HepG2 (cell line): ENCODE data around the gene ABHD12. TPM values are rescaled to one million over a fixed set of nuclear protein-coding genes. Genes with fewer than 3 reads are reported as not detected.

Source experiments
- ATAC-seq: fragments of 200-7000 bp; cut with Tn5 transposase; 3 replicates; pipeline ENCODE4 v1.9.1; 2020; ENCODE audit warnings: mild to moderate bottlenecking, moderate library complexity
- BruUV-seq: library from RNA; stranded (reverse); fragments of 400-500 nt; replicated peaks from 2 replicates; lab custom pipeline; 2021; lab: Mats Ljungman, UMichigan
- CTCF ChIA-PET: fragments of 300-600 bp; formaldehyde crosslinking; extraction: SDS; loops from one replicate; lab custom pipeline; 2021; ENCODE audit warnings: low total read pairs, inconsistent platforms, low intra/inter-chr PET ratio; lab: Yijun Ruan, JAX
- POLR2A ChIA-PET: fragments of 350-600 bp; sonication (Branson Sonifier 250); formaldehyde crosslinking; loops from one replicate; lab custom pipeline; 2020; ENCODE audit warnings: antibody characterized with exemption, inconsistent platforms; lab: Yijun Ruan, JAX
- DNase-seq: peaks from one replicate; pipeline ENCODE4 v3.0.0-alpha.2; 2015; ENCODE audit warnings: low spot score
- FAIRE-seq: peaks from 3 replicates; lab custom pipeline; 2011; peaks lifted over from hg19 to GRCh38; lab: Jason Lieb, UNC
- H2AFZ ChIP-seq: one replicate; pipeline ENCODE4 v1.6.1; 2011; ENCODE audit warnings: low read length, inconsistent platforms
- H3K27ac ChIP-seq: fragments of 300-600 bp; 3 replicates; pipeline ENCODE4 v1.8.0; 2011; ENCODE audit warnings: mixed run types, mild to moderate bottlenecking, mixed read lengths, low read length, inconsistent platforms; ENCODE audit not compliant: insufficient read depth; ENCODE audit errors: extremely low read length
- H3K27me3 ChIP-seq, 2 experiments: fragments of 200-600 bp in 1 of 2; 2 replicates in 1 of 2; 3 replicates in 1 of 2; pipeline versions ENCODE4 v1.6.0 to v1.8.0; 2011; ENCODE audit warnings: low read length in 2 of 2, mild to moderate bottlenecking in 2 of 2, moderate library complexity in 2 of 2, inconsistent platforms in 1 of 2; ENCODE audit not compliant: insufficient read depth in 2 of 2, control insufficient read depth in 1 of 2
- H3K36me3 ChIP-seq, 2 experiments: fragments of 200-600 bp in 1 of 2; replicated peaks in 1 of 2; 2 replicates in 1 of 2; 3 replicates in 1 of 2; pipeline versions ENCODE4 v1.5.1 to v1.8.0; 2011; ENCODE audit warnings: low read length in 2 of 2, inconsistent platforms in 1 of 2; ENCODE audit not compliant: insufficient read depth in 2 of 2, control insufficient read depth in 1 of 2
- H3K4me1 ChIP-seq: 2 replicates; pipeline ENCODE4 v1.5.1; 2012; ENCODE audit warnings: low read length, inconsistent platforms; ENCODE audit not compliant: insufficient read depth
- H3K4me2 ChIP-seq: 2 replicates; pipeline ENCODE4 v1.6.0; 2011; ENCODE audit warnings: low read depth, low read length, inconsistent platforms
- H3K4me3 ChIP-seq, 3 experiments: fragments of 200-600 bp in 1 of 3; sonication (generic), shearing (Covaris generic) in 1 of 3; replicated peaks in 1 of 3; 2 replicates each; pipeline ENCODE4 v1.5.1; 2011 to 2016; ENCODE audit warnings: low read length in 3 of 3, inconsistent platforms in 2 of 3, low read depth in 2 of 3, mild to moderate bottlenecking in 2 of 3, control low read depth in 1 of 3, mixed read lengths in 1 of 3; ENCODE audit not compliant: insufficient read depth in 1 of 3
- H3K79me2 ChIP-seq: one replicate; pipeline ENCODE4 v1.6.1; 2011; ENCODE audit warnings: low read length, inconsistent platforms; ENCODE audit not compliant: insufficient read depth
- H3K9ac ChIP-seq: 2 replicates; pipeline ENCODE4 v1.6.0; 2011; ENCODE audit warnings: mild to moderate bottlenecking, low read depth, low read length, inconsistent platforms; ENCODE audit not compliant: insufficient read depth
- H3K9me3 ChIP-seq: 2 replicates; pipeline ENCODE4 v1.5.1; 2012; ENCODE audit warnings: mild to moderate bottlenecking, low read length
- H4K20me1 ChIP-seq: 2 replicates; pipeline ENCODE4 v1.6.0; 2011; ENCODE audit warnings: inconsistent platforms, mild to moderate bottlenecking, low read length, moderate library complexity; ENCODE audit not compliant: insufficient read depth
- ESRRA ChIP-seq: sonication (generic); formaldehyde crosslinking; IDR thresholded peaks from 2 replicates; pipeline ENCODE4 v1.5.1; 2020; ENCODE audit warnings: mild to moderate bottlenecking, low read depth, missing genetic modification reagents
- FOXA1 ChIP-seq, 2 experiments: fragments of 450-650 bp in 1 of 2; sonication (generic) in 1 of 2; formaldehyde crosslinking in 1 of 2; IDR thresholded peaks; 2 replicates each; pipeline versions ENCODE4 v1.4.0 to v1.6.1; 2016 to 2020; ENCODE audit warnings: missing genetic modification reagents in 1 of 2
- HES4 ChIP-seq: sonication (generic); formaldehyde crosslinking; IDR thresholded peaks from 2 replicates; pipeline ENCODE4 v1.9.0; 2021; ENCODE audit warnings: mild to moderate bottlenecking, missing genetic modification reagents, borderline replicate concordance
- HMGA1 ChIP-seq: sonication (generic); formaldehyde crosslinking; conservative IDR thresholded peaks from 2 replicates; pipeline ENCODE4 v1.4.0; 2020; ENCODE audit warnings: missing genetic modification reagents
- POLR2A ChIP-seq, 2 experiments: IDR thresholded peaks; 2 replicates each; pipeline ENCODE4 v1.6.1; 2011; ENCODE audit warnings: low read depth in 2 of 2, low read length in 2 of 2, mild to moderate bottlenecking in 1 of 2, moderate library complexity in 1 of 2; ENCODE audit not compliant: insufficient read depth in 1 of 2
- PPARG ChIP-seq: conservative IDR thresholded peaks from 2 replicates; pipeline ENCODE4 v1.6.1; 2016; ENCODE audit warnings: missing biosample characterization, missing genetic modification reagents
- SETDB1 ChIP-seq: sonication (generic); formaldehyde crosslinking; IDR thresholded peaks from 2 replicates; pipeline ENCODE4 v1.5.1; 2020; ENCODE audit warnings: missing genetic modification reagents, mild to moderate bottlenecking, borderline replicate concordance
- ZBTB38 ChIP-seq: sonication (generic); formaldehyde crosslinking; IDR thresholded peaks from 2 replicates; pipeline ENCODE4 v1.5.1; 2020; ENCODE audit warnings: mild to moderate bottlenecking, missing genetic modification reagents
- ZNF543 ChIP-seq: sonication (generic); formaldehyde crosslinking; IDR thresholded peaks from 2 replicates; pipeline ENCODE4 v1.4.0; 2020; ENCODE audit warnings: mild to moderate bottlenecking, missing genetic modification reagents
- ZNF891 ChIP-seq: sonication (generic); formaldehyde crosslinking; IDR thresholded peaks from 2 replicates; pipeline ENCODE4 v1.5.0; 2020; ENCODE audit warnings: mild to moderate bottlenecking, missing genetic modification reagents
- WGBS: methylation state at CpG from one replicate; pipeline ENCODE4 v1.1.6; 2017; ENCODE audit warnings: low lambda C conversion rate; 5-methylcytosine and 5-hydroxymethylcytosine counted together
- in situ Hi-C: cut with HindIII; loops from 2 replicates; pipeline ENCODE4 v1.10.0; 2017; ENCODE audit warnings: low pct_unique_long_range_greater_than_20kb; ENCODE audit not compliant: extremely low pct_ligation_motif_present
- intact Hi-C: fragments of 100-400 bp; cut with micrococcal nuclease; formaldehyde crosslinking; loops from one replicate; pipeline ENCODE4 v1.10.0; 2022; ENCODE audit not compliant: unreplicated experiment
- polyA plus RNA-seq, 8 experiments: library from polyadenylated mRNA; depleted of rRNA in 3 of 8; stranded (reverse) in 7 of 8; unstranded in 1 of 8; fragments of >200 nt; fragmentation: Illumina TruSeq in 4 of 8; extraction: Trizol in 4 of 8; gene quantifications; 2 replicates each; pipeline versions ENCODE4 v1.2.1 to v1.2.3, GENCODE V29; 2011 to 2016; ENCODE audit warnings: low read depth in 4 of 8, missing spikeins in 1 of 8, mixed read lengths in 1 of 8; ENCODE audit not compliant: insufficient read depth in 1 of 8
- total RNA-seq, 5 experiments: library from RNA; depleted of rRNA; stranded (reverse); fragments of >200 nt; fragmentation: Illumina TruSeq; extraction: Trizol; gene quantifications; 2 replicates each; pipeline ENCODE4 v1.2.3, GENCODE V29; 2016; ENCODE audit warnings: low read depth in 1 of 5
- TF ChIP-seq, protein P1 (sequence below): sonication (generic); formaldehyde crosslinking; IDR thresholded peaks from 2 replicates; pipeline ENCODE4 v1.4.0; 2020; ENCODE audit warnings: missing genetic modification reagents
- TF ChIP-seq, protein P2 (sequence below): sonication (generic); formaldehyde crosslinking; IDR thresholded peaks from 2 replicates; pipeline ENCODE4 v1.8.1; 2023; ENCODE audit warnings: mild to moderate bottlenecking, moderate library complexity, missing genetic modification reagents
- TF ChIP-seq, protein P3 (sequence below): sonication (generic); formaldehyde crosslinking; IDR thresholded peaks from 2 replicates; pipeline ENCODE4 v1.5.1; 2020; ENCODE audit warnings: mild to moderate bottlenecking, missing genetic modification reagents, moderate library complexity

The ABHD12 gene
- total and polyA plus RNA-seq, 2 of the 13 experiments (the other 11 are each of a cell fraction or from before 2014, with no cell fraction given): 23.5 to 72.1 TPM

- TF ChIP-seq ZNF543 (no peak), FOXA1 (IDR thresholded peaks at IDR 0.05) (no peak), FOXA1 (CRISPR knock-in tag; IDR thresholded peaks at IDR 0.05) (no peak)
- TF ChIP-seq, protein P1, sequence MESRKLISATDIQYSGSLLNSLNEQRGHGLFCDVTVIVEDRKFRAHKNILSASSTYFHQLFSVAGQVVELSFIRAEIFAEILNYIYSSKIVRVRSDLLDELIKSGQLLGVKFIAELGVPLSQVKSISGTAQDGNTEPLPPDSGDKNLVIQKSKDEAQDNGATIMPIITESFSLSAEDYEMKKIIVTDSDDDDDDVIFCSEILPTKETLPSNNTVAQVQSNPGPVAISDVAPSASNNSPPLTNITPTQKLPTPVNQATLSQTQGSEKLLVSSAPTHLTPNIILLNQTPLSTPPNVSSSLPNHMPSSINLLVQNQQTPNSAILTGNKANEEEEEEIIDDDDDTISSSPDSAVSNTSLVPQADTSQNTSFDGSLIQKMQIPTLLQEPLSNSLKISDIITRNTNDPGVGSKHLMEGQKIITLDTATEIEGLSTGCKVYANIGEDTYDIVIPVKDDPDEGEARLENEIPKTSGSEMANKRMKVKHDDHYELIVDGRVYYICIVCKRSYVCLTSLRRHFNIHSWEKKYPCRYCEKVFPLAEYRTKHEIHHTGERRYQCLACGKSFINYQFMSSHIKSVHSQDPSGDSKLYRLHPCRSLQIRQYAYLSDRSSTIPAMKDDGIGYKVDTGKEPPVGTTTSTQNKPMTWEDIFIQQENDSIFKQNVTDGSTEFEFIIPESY: 0 out of 2 replicates have a peak, but pooled peaks have one; percentile 11
Observed at GRCh38 chr20:25360631-25361286, 29.9 kb downstream of the ABHD12 start (continued).

DNA sequence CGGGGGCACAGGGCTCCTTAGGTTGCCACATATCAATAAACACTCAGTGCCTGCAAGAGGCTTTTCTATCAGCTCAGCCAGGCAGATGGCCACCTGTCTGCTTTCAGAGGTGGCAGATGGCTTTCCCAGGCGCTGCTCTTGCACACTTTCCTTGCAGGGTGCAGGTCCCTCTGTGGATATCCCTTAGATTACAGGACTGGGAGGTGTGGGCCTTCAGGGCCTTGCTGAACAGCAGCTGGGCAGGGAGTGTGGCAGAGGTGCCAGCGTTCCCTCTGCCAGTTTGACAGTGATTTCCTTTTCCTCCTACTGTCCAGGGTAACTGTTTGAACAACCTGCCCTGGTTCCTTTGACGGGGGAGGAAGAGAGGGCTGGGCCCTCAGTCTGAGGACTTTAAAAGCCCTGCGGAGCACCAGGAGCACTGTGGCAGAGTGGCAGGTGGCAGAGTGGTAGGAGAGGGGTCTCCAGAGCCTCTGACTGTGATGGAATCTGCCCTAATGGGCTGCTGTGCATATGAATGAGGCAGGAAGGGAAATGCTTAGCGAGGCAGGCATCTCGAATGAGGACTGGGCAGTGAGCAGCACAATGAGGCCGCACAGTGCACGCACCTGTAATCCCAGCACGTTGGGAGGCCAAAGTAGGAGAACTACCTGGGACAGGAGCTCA lies 34.2 kb downstream of the ABHD12 start:
- H3K27me3 ChIP-seq: no peaks in the 10 kb centered on the region
- FAIRE-seq: no peak
- peaks cover 20% of the 10 kb centered on the region for H3K79me2 ChIP-seq
- ChIA-PET CTCF (no interaction called here), POLR2A (no interaction called here)
- no peak overlapping the region for H3K27ac ChIP-seq
- H3K4me2 ChIP-seq: no peak overlapping the region
- H3K4me1 ChIP-seq: peaks cover 17% of the 10 kb centered on the region; the same call in 1 of the 2 replicates
- H2AFZ ChIP-seq: no peak overlapping the region
- no peaks in the 10 kb centered on the region for H3K9me3 ChIP-seq
- peak; percentile 27; the same call in 1 of the 2 replicates for TF ChIP-seq HES4 (CRISPR knock-in tag)
- no peak for TF ChIP-seq HMGA1 (CRISPR knock-in tag)
- no peak for TF ChIP-seq PPARG
- TF ChIP-seq ZNF891 (CRISPR knock-in tag): peak; percentile 45; the same call in 1 of the 2 replicates
- TF ChIP-seq ESRRA (CRISPR knock-in tag): no peak
- TF ChIP-seq ZBTB38: 0 out of 2 replicates have a peak, but pooled peaks have one; percentile 37
- TF ChIP-seq, protein P2, sequence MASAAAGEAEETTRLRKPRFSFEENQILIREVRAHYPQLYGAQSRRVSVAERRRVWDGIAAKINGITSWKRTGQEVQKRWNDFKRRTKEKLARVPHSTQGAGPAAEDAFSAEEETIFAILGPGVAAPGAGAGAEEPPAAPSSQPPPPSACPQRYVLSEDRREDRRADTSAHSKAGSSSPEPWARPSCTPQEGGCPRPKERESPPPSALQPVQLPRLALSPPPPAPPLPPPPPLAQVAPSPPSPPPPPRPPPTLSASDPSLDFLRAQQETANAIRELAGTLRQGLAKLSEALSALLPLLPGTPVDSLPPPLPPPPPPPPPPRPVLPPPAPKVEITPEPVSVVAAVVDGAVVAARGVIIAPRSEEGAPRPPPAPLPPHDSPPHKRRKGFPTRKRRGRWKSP (CRISPR knock-in tag): no peak
- no peak for TF ChIP-seq SETDB1 (CRISPR knock-in tag)
- no peak for TF ChIP-seq POLR2A (IDR thresholded peaks at IDR 0.05; ENCODE audit: insufficient read depth in 1 of 2, low read depth in 2 of 2, low read length in 2 of 2)
- TF ChIP-seq, protein P3, sequence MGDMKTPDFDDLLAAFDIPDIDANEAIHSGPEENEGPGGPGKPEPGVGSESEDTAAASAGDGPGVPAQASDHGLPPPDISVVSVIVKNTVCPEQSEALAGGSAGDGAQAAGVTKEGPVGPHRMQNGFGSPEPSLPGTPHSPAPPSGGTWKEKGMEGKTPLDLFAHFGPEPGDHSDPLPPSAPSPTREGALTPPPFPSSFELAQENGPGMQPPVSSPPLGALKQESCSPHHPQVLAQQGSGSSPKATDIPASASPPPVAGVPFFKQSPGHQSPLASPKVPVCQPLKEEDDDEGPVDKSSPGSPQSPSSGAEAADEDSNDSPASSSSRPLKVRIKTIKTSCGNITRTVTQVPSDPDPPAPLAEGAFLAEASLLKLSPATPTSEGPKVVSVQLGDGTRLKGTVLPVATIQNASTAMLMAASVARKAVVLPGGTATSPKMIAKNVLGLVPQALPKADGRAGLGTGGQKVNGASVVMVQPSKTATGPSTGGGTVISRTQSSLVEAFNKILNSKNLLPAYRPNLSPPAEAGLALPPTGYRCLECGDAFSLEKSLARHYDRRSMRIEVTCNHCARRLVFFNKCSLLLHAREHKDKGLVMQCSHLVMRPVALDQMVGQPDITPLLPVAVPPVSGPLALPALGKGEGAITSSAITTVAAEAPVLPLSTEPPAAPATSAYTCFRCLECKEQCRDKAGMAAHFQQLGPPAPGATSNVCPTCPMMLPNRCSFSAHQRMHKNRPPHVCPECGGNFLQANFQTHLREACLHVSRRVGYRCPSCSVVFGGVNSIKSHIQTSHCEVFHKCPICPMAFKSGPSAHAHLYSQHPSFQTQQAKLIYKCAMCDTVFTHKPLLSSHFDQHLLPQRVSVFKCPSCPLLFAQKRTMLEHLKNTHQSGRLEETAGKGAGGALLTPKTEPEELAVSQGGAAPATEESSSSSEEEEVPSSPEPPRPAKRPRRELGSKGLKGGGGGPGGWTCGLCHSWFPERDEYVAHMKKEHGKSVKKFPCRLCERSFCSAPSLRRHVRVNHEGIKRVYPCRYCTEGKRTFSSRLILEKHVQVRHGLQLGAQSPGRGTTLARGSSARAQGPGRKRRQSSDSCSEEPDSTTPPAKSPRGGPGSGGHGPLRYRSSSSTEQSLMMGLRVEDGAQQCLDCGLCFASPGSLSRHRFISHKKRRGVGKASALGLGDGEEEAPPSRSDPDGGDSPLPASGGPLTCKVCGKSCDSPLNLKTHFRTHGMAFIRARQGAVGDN (CRISPR knock-in tag): peak; percentile 20; the same call in 1 of the 2 replicates
- no peak for DNase-seq
- in situ Hi-C loops: no loop called here
- ATAC-seq: peak; percentile 14; the same call in 2 of the 3 replicates
- WGBS: 91% methylated on average over 10 of the region's 10 CpGs
- BruUV-seq: no TSS peak
- intact Hi-C loops: no loop called here
- H3K4me3 ChIP-seq: no peak overlapping the region
- no peaks in the 10 kb centered on the region; a peak in 1 of 5 replicates for H3K36me3 ChIP-seq
- no peak overlapping the region for H3K9ac ChIP-seq
- no peaks in the 10 kb centered on the region for H4K20me1 ChIP-seq
